Activated CD8-positive, alpha-beta T cell treated with anti-CD3 and anti-CD28 coated beads, Interleukin-2, amount 10 ng/mL, durations not matched to agents 7 days and 5 days (primary cell): ENCODE measurements around the gene INPP4A. TPM values are rescaled to one million over a fixed set of nuclear protein-coding genes. Genes with fewer than 3 reads are reported as not detected.

Experiments used
- ATAC-seq: fragments of 150-1000 bp; cut with Tn5 transposase; one replicate; pipeline ENCODE4 v1.10.0; 2021; ENCODE audit warnings: moderate library complexity
- CTCF ChIA-PET: fragments of 350-600 bp; sonication (Branson Sonifier 250); formaldehyde crosslinking; loops from one replicate; lab custom pipeline; 2021; ENCODE audit warnings: antibody characterized with exemption; lab: Charles Lee
- POLR2A ChIA-PET: fragments of 350-600 bp; sonication (Branson Sonifier 250); formaldehyde crosslinking; loops from one replicate; lab custom pipeline; 2021; ENCODE audit warnings: antibody characterized with exemption; lab: Charles Lee
- DNase-seq: peaks from one replicate; pipeline ENCODE4 v3.0.0-alpha.2; 2020
- H3K27ac Mint-ChIP-seq: one replicate; pipeline ENCODE4 v1.8.0; 2021; ENCODE audit warnings: mild to moderate bottlenecking, mixed read lengths
- H3K27me3 Mint-ChIP-seq: one replicate; pipeline ENCODE4 v1.8.0; 2021; ENCODE audit warnings: low read depth, mixed read lengths
- H3K36me3 Mint-ChIP-seq: one replicate; pipeline ENCODE4 v1.8.0; 2021; ENCODE audit warnings: low read depth, mixed read lengths
- H3K4me1 Mint-ChIP-seq: one replicate; pipeline ENCODE4 v1.8.0; 2021; ENCODE audit warnings: low read depth, mixed read lengths
- H3K4me3 Mint-ChIP-seq: one replicate; pipeline ENCODE4 v1.8.0; 2021; ENCODE audit warnings: mild to moderate bottlenecking, mixed read lengths
- H3K9me3 Mint-ChIP-seq: one replicate; pipeline ENCODE4 v1.8.0; 2022; ENCODE audit warnings: mixed read lengths; ENCODE audit not compliant: insufficient read depth
- total RNA-seq, 2 experiments: library from RNA; stranded (reverse); gene quantifications; one replicate each; pipeline ENCODE4 v1.2.3, GENCODE V29; 2021

INPP4A gene
- total RNA-seq, 2 experiments from 2014 or later = 152 to 157 TPM

- CTCF ChIA-PET = no interaction called here
- Mint-ChIP-seq H3K9me3 (no peaks in the 10 kb centered on the region), H3K4me1 (no peaks in the 10 kb centered on the region), H3K27me3 (no peaks in the 10 kb centered on the region), H3K4me3 (no peak overlapping the region), H3K36me3 (peaks cover 66% of the 10 kb centered on the region), H3K27ac (peak overlapping the region; percentile 73)
- POLR2A ChIA-PET = no interaction called here
- DNase-seq (no peak), ATAC-seq (no peak)
Measured at GRCh38 chr2:98534761-98535160, 90.1 kb downstream of the INPP4A start.

- H3K4me3 Mint-ChIP-seq = no peak overlapping the region
- H3K9me3 Mint-ChIP-seq = no peaks in the 10 kb centered on the region
- no peak overlapping the region for H3K27ac Mint-ChIP-seq
- H3K36me3 Mint-ChIP-seq = peaks cover 68% of the 10 kb centered on the region
- CTCF ChIA-PET = no interaction called here
- DNase-seq (no peak), ATAC-seq (no peak)
- H3K27me3 Mint-ChIP-seq = no peaks in the 10 kb centered on the region
- H3K4me1 Mint-ChIP-seq = no peaks in the 10 kb centered on the region
- POLR2A ChIA-PET = no interaction called here
Measured at GRCh38 chr2:98535971-98536677, 91.5 kb downstream of the INPP4A start.

- Mint-ChIP-seq H3K9me3 (no peaks in the 10 kb centered on the region), H3K4me3 (no peak overlapping the region), H3K36me3 (peaks cover 73% of the 10 kb centered on the region), H3K27me3 (no peaks in the 10 kb centered on the region), H3K4me1 (peaks cover 4% of the 10 kb centered on the region), H3K27ac (no peak overlapping the region)
- POLR2A ChIA-PET = no interaction called here
- CTCF ChIA-PET = no interaction called here
- DNase-seq = no peak
- ATAC-seq = no peak
Measured at GRCh38 chr2:98537390-98538126, 92.9 kb downstream of the INPP4A start.

DNA sequence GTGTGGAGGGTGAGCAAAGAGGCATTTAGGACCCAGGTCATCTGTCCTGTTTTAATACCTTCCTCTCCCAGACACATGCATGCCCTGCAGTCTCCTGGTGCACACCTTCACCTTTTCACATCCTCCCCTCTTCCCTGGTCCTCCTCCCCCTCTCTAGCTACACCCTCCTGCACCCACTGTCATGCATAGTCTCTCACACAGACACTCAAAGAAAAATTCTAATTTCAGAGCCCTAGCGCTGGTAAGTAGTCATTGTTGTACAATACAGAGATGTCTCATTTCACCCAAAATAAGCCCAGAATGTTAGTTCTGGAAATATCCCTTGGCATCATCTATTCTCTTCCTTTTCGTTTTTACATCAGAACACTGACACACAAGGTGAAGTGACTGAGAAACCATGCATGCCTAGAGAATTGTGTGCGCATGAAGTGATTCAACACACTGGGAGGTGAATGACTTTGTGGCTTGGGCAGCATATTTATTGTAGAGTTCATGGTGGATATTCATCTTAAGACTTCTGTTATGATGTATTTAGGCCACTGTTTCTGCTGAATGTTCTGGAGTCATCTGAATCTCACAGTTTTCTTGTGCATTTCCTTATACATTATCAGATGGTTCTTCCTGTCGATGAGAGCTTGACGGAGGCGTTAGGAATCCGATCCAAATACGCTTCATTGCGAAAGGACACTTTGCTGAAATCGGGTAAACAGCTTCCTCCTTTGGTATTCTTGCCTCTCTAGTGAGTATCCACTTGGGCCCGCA, 93.8 kb downstream of the INPP4A start:
- ATAC-seq (no peak), DNase-seq (no peak)
- H3K27ac Mint-ChIP-seq = peak overlapping the region; percentile 43
- no peaks in the 10 kb centered on the region for H3K9me3 Mint-ChIP-seq
- POLR2A ChIA-PET = no interaction called here
- CTCF ChIA-PET = no interaction called here
- peaks cover 4% of the 10 kb centered on the region for H3K4me1 Mint-ChIP-seq
- H3K27me3 Mint-ChIP-seq = no peaks in the 10 kb centered on the region
- H3K36me3 Mint-ChIP-seq = peaks cover 71% of the 10 kb centered on the region
- no peak overlapping the region for H3K4me3 Mint-ChIP-seq

DNA sequence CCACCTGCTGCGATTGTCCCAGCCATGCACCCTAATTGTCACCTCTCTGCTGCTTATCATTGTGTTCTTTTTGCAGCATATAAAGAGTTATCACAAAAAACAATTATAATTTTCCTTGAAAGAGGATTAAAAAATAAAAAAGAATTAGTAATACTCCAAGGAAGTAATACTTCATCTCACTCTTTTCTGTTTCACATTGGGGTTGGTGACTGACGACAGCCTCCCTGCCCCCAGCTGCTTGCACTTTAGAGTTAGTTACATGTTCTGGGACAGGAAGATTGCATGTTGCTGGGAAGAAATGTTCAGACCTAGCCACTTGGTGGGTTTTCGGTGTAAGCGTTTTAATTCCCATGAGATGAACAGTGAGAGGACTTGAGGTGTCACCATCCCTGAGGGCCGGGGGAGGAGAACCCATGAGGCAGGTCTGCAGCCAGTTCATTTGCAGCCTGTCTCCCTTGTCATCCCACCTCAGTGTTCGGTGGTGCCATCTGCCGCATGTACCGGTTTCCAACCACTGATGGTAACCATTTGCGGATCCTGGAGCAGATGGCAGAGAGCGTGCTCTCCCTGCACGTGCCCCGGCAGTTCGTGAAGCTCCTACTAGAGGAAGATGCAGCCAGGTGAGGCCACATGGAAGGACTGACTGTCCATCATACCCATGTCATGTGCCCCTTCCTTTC, 94.5 kb downstream of the INPP4A start:
- H3K4me3 Mint-ChIP-seq = no peak overlapping the region
- H3K27ac Mint-ChIP-seq = no peak overlapping the region
- peaks cover 4% of the 10 kb centered on the region for H3K4me1 Mint-ChIP-seq
- no peak for ATAC-seq
- peaks cover 71% of the 10 kb centered on the region for H3K36me3 Mint-ChIP-seq
- POLR2A ChIA-PET = no interaction called here
- no peak for DNase-seq
- no peaks in the 10 kb centered on the region for H3K9me3 Mint-ChIP-seq
- H3K27me3 Mint-ChIP-seq = no peaks in the 10 kb centered on the region
- CTCF ChIA-PET = no interaction called here

DNA sequence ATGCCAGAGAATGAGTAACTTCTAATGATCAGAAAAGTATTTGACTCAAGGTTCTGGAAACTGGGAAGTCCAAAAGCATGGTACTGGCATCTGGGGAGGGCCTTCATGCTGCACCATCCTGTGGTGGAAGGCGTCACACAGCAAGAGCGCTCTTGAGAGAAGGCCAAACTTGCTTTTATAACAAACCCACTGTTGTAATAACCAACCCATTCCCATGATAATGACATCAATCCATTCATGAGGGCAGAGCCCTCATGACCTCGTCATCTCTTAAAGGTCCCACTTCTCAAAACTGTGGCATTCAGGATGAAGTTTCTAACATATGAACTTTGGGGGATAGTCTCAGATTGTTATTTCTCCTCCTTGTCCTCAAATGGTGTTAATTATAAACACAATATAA, 95.9 kb downstream of the INPP4A start:
- Mint-ChIP-seq H3K36me3 (peaks cover 76% of the 10 kb centered on the region), H3K27ac (peak overlapping the region; percentile 6), H3K4me1 (peaks cover 8% of the 10 kb centered on the region), H3K4me3 (no peak overlapping the region), H3K9me3 (no peaks in the 10 kb centered on the region), H3K27me3 (no peaks in the 10 kb centered on the region)
- ATAC-seq (no peak), DNase-seq (no peak)
- POLR2A ChIA-PET = no interaction called here
- CTCF ChIA-PET = interaction anchor here (1.1 kb wide), 1 partner anchor 53 kb away, joined by 3 read pairs; no protein-coding TSS in a partner anchor

DNA sequence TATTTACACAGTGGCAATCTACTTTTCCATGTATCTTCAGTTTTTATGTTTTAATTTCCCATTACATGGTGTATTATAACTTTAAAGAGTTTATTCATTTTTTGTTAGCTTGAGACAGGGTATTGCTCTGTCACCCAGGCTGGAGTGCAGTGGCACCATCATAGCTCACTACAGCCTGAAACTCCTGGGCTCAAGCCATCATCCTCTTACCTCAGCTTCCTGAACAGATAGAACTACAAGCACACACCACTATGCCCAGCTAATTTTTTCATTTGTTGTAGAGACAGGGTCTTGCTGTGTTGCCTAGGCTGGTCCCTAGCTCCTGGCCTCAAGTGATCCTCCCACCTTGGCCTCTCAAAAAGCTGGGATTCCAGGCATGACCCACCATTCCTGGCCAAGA, 96.8 kb downstream of the INPP4A start:
- Mint-ChIP-seq H3K27ac (peak overlapping the region; percentile 48), H3K4me1 (peaks cover 17% of the 10 kb centered on the region), H3K9me3 (no peaks in the 10 kb centered on the region), H3K27me3 (no peaks in the 10 kb centered on the region), H3K4me3 (no peak overlapping the region), H3K36me3 (peaks cover 78% of the 10 kb centered on the region)
- ChIA-PET POLR2A (no interaction called here), CTCF (interaction anchor here (1.1 to 1.4 kb wide), 6 partner anchors 10 to 61 kb away, joined by 3 to 4 read pairs (median 4); no protein-coding TSS in a partner anchor)
- ATAC-seq (no peak), DNase-seq (no peak)

GRCh38 chr2:98541906-98542305, 97.2 kb downstream of the INPP4A start:
- H3K27me3 Mint-ChIP-seq = no peaks in the 10 kb centered on the region
- no peaks in the 10 kb centered on the region for H3K9me3 Mint-ChIP-seq
- H3K27ac Mint-ChIP-seq = peak overlapping the region; percentile 57
- ATAC-seq (no peak), DNase-seq (no peak)
- H3K36me3 Mint-ChIP-seq = peaks cover 78% of the 10 kb centered on the region
- H3K4me3 Mint-ChIP-seq = no peak overlapping the region
- H3K4me1 Mint-ChIP-seq = peaks cover 21% of the 10 kb centered on the region
- POLR2A ChIA-PET = no interaction called here
- CTCF ChIA-PET = interaction anchor here (1.2 to 1.4 kb wide), 5 partner anchors 10 to 62 kb away, joined by 3 to 4 read pairs (median 4); no protein-coding TSS in a partner anchor

GRCh38 chr2:98543214-98543613, 98.6 kb downstream of the INPP4A start:
- CTCF ChIA-PET = no interaction called here
- DNase-seq (no peak), ATAC-seq (no peak)
- Mint-ChIP-seq H3K4me3 (no peak overlapping the region), H3K27ac (no peak overlapping the region), H3K27me3 (no peaks in the 10 kb centered on the region), H3K36me3 (peaks cover 83% of the 10 kb centered on the region), H3K9me3 (no peaks in the 10 kb centered on the region), H3K4me1 (peaks cover 34% of the 10 kb centered on the region)
- POLR2A ChIA-PET = interaction anchor here (0.7 to 1.0 kb wide), 2 partner anchors 13 to 78 kb away, joined by 3 read pairs; no protein-coding TSS in a partner anchor

GRCh38 chr2:98543842-98544241, 99.2 kb downstream of the INPP4A start:
- peaks cover 82% of the 10 kb centered on the region for H3K36me3 Mint-ChIP-seq
- CTCF ChIA-PET = no interaction called here
- DNase-seq (no peak), ATAC-seq (no peak)
- H3K9me3 Mint-ChIP-seq = no peaks in the 10 kb centered on the region
- no peak overlapping the region for H3K27ac Mint-ChIP-seq
- H3K4me3 Mint-ChIP-seq = no peak overlapping the region
- no peaks in the 10 kb centered on the region for H3K27me3 Mint-ChIP-seq
- POLR2A ChIA-PET = interaction anchor here (1.0 kb wide), 1 partner anchor 79 kb away, joined by 3 read pairs; no protein-coding TSS in a partner anchor
- peaks cover 40% of the 10 kb centered on the region for H3K4me1 Mint-ChIP-seq

- POLR2A ChIA-PET = interaction anchor here (0.8 kb wide), 1 partner anchor 129 kb away, joined by 3 read pairs; no protein-coding TSS in a partner anchor
- ATAC-seq = no peak
- Mint-ChIP-seq H3K9me3 (no peaks in the 10 kb centered on the region), H3K36me3 (peaks cover 80% of the 10 kb centered on the region), H3K27ac (no peak overlapping the region), H3K4me1 (peaks cover 57% of the 10 kb centered on the region), H3K4me3 (no peak overlapping the region), H3K27me3 (no peaks in the 10 kb centered on the region)
- no peak for DNase-seq
- CTCF ChIA-PET = no interaction called here
Measured at GRCh38 chr2:98545591-98545990, 100.9 kb downstream of the INPP4A start.
